Vagina (tissue), 2 donors: ENCODE measurements around the gene ATP2A3. TPM values are rescaled to one million over a fixed set of nuclear protein-coding genes. Genes with fewer than 3 reads are reported as not detected.

Experiments
- DNase-seq, 2 donors: peaks; one replicate each; pipeline ENCODE4 v3.0.0-alpha.2; 2017; ENCODE audit errors: extremely low spot score in 2 of 2
- H3K27ac ChIP-seq: fragments of 200-600 bp; sonication (generic); one replicate; pipeline ENCODE4 v1.5.1; 2019
- H3K27me3 ChIP-seq: fragments of 200-600 bp; sonication (generic); one replicate; pipeline ENCODE4 v1.5.1; 2019
- H3K36me3 ChIP-seq, 2 donors: fragments of 200-600 bp; sonication (generic); one replicate each; pipeline ENCODE4 v1.5.1; 2017 to 2019
- H3K4me1 ChIP-seq: fragments of 200-600 bp; sonication (generic); one replicate; pipeline ENCODE4 v1.5.1; 2019
- H3K4me3 ChIP-seq, 2 donors: fragments of 200-600 bp; sonication (generic); 1 replicate in 1 of 2; 2 replicates in 1 of 2; pipeline ENCODE4 v1.5.1; 2016 to 2019
- H3K9me3 ChIP-seq: fragments of 200-600 bp; sonication (generic); one replicate; pipeline ENCODE4 v1.5.1; 2019
- POLR2A ChIP-seq, 2 donors: fragments of 450-650 bp; IDR thresholded peaks; one replicate each; pipeline ENCODE4 v1.6.1; 2017; ENCODE audit warnings: antibody characterized with exemption in 2 of 2, mild to moderate bottlenecking in 2 of 2, moderate library complexity in 2 of 2
- POLR2AphosphoS5 ChIP-seq, 2 donors: sonication (generic); formaldehyde crosslinking; IDR thresholded peaks; one replicate each; pipeline ENCODE4 v1.9.0; 2017; ENCODE audit warnings: antibody characterized with exemption in 2 of 2, mild to moderate bottlenecking in 2 of 2, low read depth in 1 of 2; ENCODE audit not compliant: insufficient read depth in 1 of 2
- intact Hi-C: fragments of 100-400 bp; cut with DNase I; formaldehyde crosslinking; loops from one replicate; pipeline ENCODE4 v1.15.1; 2023
- total RNA-seq: library from RNA; depleted of rRNA; stranded (reverse); fragments of >200 nt; gene quantifications from one replicate; pipeline ENCODE4 v1.2.3, GENCODE V29; 2016
- TF ChIP-seq, protein P1 (sequence below), 3 experiments: fragments of 450-650 bp in 2 of 3; fragments of 200-600 bp in 1 of 3; sonication (generic) in 1 of 3; IDR thresholded peaks; one replicate each; pipeline ENCODE4 v1.5.1; 2017 to 2019; ENCODE audit warnings: antibody characterized with exemption in 3 of 3, mild to moderate bottlenecking in 2 of 3, moderate library complexity in 2 of 3

Gene ATP2A3
- total RNA-seq, 1 donor from 2014 or later: 15.5 TPM

GRCh38 chr17:4008082-4008435 is 43.8 kb upstream of the ATP2A3 start:
- Histone ChIP-seq H3K4me1 (peaks cover 14% of the 10 kb centered on the region), H3K27ac (no peak overlapping the region), H3K27me3 (no peaks in the 10 kb centered on the region), H3K36me3 (peaks cover 0 to 58% of the 10 kb centered on the region in 2 donors), H3K4me3 (no peak overlapping the region), H3K9me3 (no peaks in the 10 kb centered on the region)
- no peak for DNase-seq
- intact Hi-C loops: loop anchor here (2.0 to 5.0 kb wide), 2 partner anchors 93 to 141 kb away; no protein-coding TSS in a partner anchor
- TF ChIP-seq, protein P1, sequence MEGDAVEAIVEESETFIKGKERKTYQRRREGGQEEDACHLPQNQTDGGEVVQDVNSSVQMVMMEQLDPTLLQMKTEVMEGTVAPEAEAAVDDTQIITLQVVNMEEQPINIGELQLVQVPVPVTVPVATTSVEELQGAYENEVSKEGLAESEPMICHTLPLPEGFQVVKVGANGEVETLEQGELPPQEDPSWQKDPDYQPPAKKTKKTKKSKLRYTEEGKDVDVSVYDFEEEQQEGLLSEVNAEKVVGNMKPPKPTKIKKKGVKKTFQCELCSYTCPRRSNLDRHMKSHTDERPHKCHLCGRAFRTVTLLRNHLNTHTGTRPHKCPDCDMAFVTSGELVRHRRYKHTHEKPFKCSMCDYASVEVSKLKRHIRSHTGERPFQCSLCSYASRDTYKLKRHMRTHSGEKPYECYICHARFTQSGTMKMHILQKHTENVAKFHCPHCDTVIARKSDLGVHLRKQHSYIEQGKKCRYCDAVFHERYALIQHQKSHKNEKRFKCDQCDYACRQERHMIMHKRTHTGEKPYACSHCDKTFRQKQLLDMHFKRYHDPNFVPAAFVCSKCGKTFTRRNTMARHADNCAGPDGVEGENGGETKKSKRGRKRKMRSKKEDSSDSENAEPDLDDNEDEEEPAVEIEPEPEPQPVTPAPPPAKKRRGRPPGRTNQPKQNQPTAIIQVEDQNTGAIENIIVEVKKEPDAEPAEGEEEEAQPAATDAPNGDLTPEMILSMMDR (IDR thresholded peaks at IDR 0.05): no peak
- TF ChIP-seq POLR2AphosphoS5 (IDR thresholded peaks at IDR 0.05; ENCODE audit: insufficient read depth in 1 of 2, low read depth in 1 of 2): no peak
- no peak for TF ChIP-seq POLR2A (IDR thresholded peaks at IDR 0.05)

GRCh38 chr17:4007346-4008081 is 43.3 kb upstream of the ATP2A3 start:
- H3K27me3 ChIP-seq: no peaks in the 10 kb centered on the region
- TF ChIP-seq, protein P1 (IDR thresholded peaks at IDR 0.05): no peak
- TF ChIP-seq POLR2AphosphoS5 (IDR thresholded peaks at IDR 0.05; ENCODE audit: insufficient read depth in 1 of 2, low read depth in 1 of 2) (no peak), POLR2A (IDR thresholded peaks at IDR 0.05) (no peak)
- peaks cover 0 to 56% of the 10 kb centered on the region in 2 donors for H3K36me3 ChIP-seq
- no peak overlapping the region for H3K4me3 ChIP-seq
- intact Hi-C loops: loop anchor here (2.0 to 5.0 kb wide), 2 partner anchors 93 to 140 kb away; no protein-coding TSS in a partner anchor
- peaks cover 14% of the 10 kb centered on the region for H3K4me1 ChIP-seq
- no peaks in the 10 kb centered on the region for H3K9me3 ChIP-seq
- no peak for DNase-seq
- H3K27ac ChIP-seq: no peak overlapping the region

- Histone ChIP-seq H3K36me3 (peaks cover 0 to 48% of the 10 kb centered on the region in 2 donors), H3K4me3 (no peak overlapping the region), H3K9me3 (no peaks in the 10 kb centered on the region), H3K27me3 (no peaks in the 10 kb centered on the region), H3K27ac (no peak overlapping the region), H3K4me1 (peaks cover 14% of the 10 kb centered on the region)
- intact Hi-C loops: loop anchor here (5.0 kb wide), 1 partner anchor 139 kb away; no protein-coding TSS in a partner anchor
- no peak for TF ChIP-seq POLR2AphosphoS5 (IDR thresholded peaks at IDR 0.05; ENCODE audit: insufficient read depth in 1 of 2, low read depth in 1 of 2)
- TF ChIP-seq, protein P1 (IDR thresholded peaks at IDR 0.05): no peak
- TF ChIP-seq POLR2A (IDR thresholded peaks at IDR 0.05): no peak
- no peak for DNase-seq
Observed at GRCh38 chr17:4006745-4007211, 42.5 kb upstream of the ATP2A3 start.

DNA sequence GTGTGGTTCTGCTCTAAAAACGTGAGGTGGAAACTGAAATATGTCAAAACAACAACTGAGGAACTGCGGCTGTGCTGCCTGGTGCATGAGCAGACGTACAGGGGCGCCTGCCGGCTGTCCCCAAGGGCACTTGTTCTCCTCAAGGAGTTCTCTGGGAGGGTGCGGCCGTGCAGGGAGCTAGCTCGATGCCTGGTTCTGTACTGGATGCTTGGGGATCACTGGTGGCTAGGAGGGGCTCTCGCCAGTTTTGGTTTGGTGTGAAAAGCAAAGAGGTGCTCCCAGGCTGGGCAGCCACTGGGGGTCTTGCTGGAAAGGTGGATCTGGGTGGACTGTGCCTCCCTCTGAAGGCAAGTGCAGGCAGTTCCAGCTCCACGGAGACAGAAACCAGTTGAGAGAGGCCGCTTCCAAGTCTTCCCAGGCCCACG is 41.9 kb upstream of the ATP2A3 start:
- peaks cover 14% of the 10 kb centered on the region for H3K4me1 ChIP-seq
- intact Hi-C loops: loop anchor here (5.0 kb wide), 1 partner anchor 139 kb away; no protein-coding TSS in a partner anchor
- H3K4me3 ChIP-seq: no peak overlapping the region
- TF ChIP-seq POLR2AphosphoS5 (IDR thresholded peaks at IDR 0.05; ENCODE audit: insufficient read depth in 1 of 2, low read depth in 1 of 2): no peak
- TF ChIP-seq, protein P1 (IDR thresholded peaks at IDR 0.05): no peak
- DNase-seq: no peak
- H3K36me3 ChIP-seq: peaks cover 0 to 42% of the 10 kb centered on the region in 2 donors
- H3K27ac ChIP-seq: no peak overlapping the region
- no peaks in the 10 kb centered on the region for H3K9me3 ChIP-seq
- H3K27me3 ChIP-seq: no peaks in the 10 kb centered on the region
